Stimulated activated CD4-positive, alpha-beta T cell treated with anti-CD3 and anti-CD28 coated beads, Interleukin-2, amount 100 ng/mL, for 4 hours (primary cell): ENCODE measurements around the gene PROK1.
"Not testable (repeated sequence)": the region's sequence is repeated elsewhere in the genome, so short reads cannot be mapped to it uniquely, and the experiment has no call there.

Experiments used
- DNase-seq: peaks from one replicate; pipeline ENCODE4 v3.0.0-alpha.2; 2020; ENCODE audit warnings: low read depth

The PROK1 gene, protein sequence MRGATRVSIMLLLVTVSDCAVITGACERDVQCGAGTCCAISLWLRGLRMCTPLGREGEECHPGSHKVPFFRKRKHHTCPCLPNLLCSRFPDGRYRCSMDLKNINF

DNA sequence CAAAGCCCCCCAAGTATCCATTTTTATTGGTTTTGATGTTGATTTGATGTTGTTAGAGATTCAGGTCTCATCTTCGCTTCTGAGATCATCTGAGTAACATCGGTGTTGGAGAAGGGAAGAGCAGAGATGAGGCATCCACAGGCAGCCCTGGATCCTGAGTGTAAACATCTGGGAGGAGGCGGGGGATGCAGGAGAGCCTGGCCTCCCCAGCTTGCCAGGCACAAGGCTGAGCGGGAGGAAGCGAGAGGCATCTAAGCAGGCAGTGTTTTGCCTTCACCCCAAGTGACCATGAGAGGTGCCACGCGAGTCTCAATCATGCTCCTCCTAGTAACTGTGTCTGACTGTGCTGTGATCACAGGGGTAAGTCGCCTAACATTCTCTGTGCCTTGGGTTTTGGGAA is at the start of gene PROK1:
Gene PROK1 (plus strand): TSS at position 221 of the 400 bp plus-strand sequence. CDS start 68 bp downstream, at position 289.
- DNase-seq, result no peak

DNA sequence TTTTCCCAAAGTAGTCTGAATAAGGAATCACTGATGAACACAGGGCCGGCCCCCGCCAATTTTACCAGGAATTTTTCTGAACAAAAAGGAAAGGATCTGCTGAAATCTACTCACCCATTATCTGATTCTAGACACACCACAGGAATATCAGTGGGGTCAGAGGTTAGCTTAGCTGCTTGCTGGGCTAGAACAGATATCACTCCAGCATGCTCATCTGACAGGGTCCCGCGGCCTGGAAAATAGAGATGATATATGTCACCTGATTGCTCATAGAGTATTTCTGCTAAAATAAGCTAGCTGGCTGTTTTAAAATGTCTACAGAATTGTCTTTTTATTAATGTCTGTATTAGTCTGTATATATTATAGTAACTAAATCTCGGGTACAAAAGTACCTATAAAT is 47.1 kb upstream of the PROK1 start:
- no peak for DNase-seq

DNA sequence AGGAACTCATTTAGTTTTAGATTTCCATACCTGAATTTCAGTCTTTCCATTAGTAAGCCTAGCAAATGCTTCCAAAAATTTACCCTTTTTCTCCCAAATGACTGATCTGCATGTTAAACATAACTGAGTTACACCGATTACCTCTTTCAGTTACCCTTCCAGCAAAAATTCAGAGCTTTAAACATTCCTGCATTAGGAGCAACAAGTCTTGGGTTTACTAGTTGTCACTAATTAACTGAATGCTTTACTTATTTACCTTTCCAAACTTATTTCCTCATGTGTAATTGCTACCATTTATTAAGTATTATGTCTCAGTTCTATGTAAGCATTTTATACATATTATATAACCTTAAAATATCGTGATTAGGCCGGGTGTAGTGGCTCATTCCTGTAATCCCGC is 46.5 kb upstream of the PROK1 start:
- DNase-seq, result no peak

DNA sequence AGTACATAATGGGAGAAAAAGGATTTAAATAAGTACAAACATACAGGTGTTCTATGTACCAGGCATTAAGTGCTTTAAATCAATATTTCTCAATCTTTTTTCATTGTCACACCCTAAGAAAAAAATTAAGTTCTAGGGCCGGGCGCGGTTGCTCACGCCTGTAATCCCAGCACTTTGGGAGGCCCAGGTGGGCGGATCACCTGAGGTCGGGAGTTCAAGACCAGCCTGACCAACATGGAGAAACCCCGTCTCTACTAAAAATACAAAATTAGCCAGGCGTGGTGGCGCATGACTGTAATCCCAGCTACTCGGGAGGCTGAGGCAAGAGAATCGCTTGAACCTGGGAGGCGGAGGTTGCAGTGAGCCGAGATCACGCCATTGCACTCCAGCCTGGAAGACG is 44.5 kb upstream of the PROK1 start:
- not testable (repeated sequence) for DNase-seq

DNA sequence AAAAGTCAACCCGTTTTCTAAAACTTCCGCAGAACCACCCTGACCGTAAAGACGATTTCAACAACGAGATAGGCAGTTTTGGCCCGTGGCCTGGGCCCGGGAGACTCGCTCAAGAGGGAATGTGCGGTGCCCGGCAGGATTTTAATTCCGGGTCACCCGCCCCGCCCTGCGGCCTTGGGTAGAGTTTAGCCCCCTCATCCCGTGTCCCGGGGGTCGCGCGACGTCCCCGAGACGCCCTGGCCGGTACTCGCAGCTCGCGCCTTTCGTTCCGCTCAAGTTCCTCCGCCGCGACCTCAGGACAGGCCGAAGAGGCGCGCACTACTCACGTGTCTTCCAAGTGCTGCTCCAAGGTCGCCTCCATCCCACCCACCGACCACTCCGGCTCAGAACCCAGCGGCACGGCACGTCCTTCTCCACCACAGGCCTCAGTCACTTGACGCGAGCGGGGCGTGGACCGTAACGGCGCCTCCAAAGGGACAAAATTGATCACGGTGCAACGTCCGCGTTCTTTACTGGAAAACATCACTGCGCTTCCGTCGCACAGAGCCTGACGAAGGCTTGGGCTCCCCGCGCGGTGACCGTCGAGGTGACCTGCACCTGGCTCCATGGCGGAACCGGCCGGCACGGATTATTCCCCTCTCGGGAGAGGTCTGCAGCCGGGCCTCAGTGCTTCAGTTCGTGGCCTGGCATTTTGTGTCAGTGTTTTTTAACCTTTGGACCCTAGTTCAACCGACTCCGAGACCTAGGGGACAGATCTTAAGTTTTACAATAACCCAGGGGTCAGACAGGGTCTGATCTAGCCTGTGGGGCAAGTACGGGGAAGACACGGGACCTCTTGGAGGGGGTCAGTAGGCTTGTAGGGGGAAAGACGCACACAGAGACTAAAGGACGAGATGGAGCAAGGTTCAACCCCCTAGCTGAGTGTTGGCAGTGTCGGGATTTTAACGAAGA is 43.4 kb upstream of the PROK1 start, which contains the start of gene LAMTOR5:
Gene LAMTOR5 (minus strand): TSS at position 435 of the 951 bp plus-strand sequence. CDS start 74 bp downstream, at position 361.
- DNase-seq, result peak; percentile 82

DNA sequence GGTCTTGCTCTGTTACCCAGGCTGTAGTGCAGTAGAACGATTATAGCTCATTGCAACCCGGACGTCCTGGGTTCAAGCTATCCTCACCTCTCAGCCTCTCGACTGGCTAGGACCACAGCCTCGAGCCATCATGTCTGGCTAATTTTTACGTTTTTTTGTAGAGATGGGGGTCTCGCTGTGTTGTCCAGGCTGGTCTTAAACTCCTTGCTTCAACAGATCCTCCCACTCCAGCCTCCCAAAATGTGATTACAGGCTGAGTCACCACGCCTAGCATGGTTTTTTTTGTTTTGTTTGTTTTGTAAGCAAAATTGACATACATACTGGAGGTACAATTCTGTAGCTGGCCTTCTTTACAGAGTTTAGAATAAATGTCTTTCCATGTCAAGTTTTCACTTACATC is 42.5 kb upstream of the PROK1 start:
- DNase-seq, result no peak

DNA sequence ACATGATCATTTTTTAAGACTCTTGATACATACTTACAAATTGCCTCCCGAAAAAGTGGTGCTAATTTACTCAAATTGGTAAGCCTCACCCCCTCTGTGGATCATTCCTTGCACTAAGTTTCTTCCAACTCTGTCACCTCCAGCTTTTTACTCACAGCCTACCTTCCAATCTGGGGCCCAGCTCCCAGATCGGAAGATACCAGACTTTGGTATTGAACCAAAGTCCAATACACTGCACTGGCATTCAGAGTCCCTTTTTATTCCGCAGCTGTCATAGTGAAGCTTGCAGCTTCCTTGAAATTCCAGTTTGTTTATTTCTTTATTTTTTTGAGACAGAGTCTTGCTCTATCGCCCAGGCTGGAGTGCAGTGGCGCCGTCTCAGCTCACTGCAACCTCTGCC is 41.6 kb upstream of the PROK1 start:
- DNase-seq, result no peak

DNA sequence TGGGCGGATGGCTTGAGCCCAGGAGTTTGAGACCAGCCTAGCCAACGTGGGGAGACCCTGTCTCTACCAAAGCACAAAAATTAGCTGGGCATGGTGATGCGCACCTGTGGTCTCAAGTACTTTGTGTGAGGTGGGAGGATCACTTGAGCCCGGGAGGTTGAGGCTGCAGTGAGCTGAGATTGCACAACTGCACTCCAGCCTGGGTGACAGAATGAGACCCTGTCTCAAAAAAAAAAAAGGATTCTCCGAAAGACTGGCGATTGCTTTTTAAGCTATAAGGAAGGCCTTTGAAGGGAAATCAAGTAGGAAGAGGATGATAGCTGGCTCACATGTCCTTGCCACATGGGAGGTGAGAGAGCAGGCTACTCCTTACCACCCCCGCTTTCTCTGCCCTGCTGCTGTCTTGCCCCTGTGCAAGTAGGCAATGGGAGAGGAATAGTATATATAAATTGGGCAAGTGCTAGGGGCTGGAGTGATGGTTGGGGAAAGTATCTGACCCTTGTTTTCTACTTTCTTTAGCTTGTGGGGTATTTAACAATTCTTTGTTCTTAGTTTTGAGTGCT is 39.7 kb upstream of the PROK1 start:
- DNase-seq, result no peak

DNA sequence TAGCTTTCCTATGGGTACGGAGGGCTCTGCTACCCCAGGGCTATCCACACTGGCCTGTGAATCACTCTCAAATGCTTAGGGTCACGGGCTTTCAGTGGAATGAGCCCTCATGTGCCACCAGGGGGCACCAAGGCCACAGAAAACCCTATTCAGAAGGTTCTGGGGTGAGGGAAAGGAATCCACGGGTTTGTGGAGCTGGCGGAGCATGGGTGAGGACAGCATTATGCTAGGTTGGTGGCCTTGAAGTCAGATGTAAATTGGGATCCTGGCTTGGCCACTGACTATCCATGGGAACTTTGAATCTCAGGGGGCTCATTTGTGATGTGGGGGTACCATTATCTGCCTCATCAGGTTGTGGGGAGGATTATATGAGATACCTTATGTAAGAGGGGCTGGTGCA is 38.4 kb upstream of the PROK1 start:
- DNase-seq, result peak; percentile 45

DNA sequence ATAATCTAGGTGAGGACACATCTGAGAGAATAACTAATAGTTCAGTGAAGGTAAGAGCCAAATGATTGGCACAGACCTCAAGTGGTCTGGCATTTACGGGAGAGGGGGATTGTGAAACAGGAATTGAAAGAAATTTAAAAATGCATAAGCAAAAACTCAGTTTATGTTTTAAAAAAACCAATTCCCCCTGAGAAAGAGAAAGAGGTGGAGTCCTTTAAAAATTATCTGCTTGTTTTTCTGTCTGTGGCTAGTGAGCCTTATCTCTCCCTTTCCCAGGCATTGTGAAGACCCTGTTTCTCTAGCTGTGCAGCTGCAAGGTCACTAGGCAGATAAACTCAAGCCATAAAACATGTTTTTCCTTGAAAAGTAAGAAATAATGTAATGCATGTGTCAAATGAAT is 37.9 kb upstream of the PROK1 start:
- DNase-seq, result not testable (repeated sequence)

DNA sequence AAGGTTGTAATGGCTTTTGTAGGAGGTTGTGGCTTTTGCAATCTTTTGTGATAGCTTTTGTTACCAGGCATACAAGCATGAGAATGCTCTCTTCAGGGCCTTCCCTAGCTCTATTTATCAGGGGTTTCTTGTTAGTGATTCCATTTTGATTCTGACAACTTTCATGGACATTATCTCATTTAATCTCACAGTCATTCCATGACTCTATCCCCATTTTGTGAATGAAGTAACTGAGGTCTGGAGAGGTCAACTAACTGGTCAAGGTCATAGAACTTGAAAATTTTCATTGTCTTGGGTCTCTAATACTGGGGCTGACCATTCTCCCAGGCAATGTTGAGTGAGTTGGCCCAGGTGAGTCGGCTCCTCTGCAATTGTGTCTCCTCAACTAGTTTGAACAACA is 32.2 kb upstream of the PROK1 start:
- no peak for DNase-seq

DNA sequence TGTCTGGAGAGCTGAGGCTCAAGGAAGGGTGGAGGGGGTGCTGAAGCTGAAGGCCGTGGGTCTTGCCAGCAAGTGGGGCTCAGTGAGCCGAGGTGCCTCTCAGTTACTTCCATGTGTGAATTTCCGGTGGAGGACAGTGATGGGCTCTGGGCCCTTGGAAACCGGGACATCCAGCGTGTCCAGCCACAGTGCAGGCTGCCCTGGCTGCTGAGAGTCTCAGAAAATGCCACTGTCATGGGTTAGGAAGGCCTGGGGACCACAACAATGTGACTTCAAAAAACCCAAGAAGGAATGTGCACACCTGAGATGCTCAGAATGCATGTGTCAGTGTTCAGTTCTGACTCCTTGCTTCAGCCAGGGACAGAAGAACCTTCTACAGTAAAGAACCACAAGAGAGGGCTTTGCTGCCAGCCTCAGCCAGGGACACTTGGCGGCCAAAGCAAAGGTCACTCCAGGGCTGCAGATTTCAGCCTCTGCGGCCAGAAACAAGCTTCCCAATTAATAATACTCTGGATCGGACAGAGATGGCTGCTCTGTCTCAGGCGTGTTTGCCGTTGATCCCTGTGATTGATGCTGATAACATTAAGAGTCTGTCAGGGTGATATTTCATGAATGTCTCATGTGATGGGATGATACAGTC is 30.8 kb upstream of the PROK1 start:
- DNase-seq, result no peak

DNA sequence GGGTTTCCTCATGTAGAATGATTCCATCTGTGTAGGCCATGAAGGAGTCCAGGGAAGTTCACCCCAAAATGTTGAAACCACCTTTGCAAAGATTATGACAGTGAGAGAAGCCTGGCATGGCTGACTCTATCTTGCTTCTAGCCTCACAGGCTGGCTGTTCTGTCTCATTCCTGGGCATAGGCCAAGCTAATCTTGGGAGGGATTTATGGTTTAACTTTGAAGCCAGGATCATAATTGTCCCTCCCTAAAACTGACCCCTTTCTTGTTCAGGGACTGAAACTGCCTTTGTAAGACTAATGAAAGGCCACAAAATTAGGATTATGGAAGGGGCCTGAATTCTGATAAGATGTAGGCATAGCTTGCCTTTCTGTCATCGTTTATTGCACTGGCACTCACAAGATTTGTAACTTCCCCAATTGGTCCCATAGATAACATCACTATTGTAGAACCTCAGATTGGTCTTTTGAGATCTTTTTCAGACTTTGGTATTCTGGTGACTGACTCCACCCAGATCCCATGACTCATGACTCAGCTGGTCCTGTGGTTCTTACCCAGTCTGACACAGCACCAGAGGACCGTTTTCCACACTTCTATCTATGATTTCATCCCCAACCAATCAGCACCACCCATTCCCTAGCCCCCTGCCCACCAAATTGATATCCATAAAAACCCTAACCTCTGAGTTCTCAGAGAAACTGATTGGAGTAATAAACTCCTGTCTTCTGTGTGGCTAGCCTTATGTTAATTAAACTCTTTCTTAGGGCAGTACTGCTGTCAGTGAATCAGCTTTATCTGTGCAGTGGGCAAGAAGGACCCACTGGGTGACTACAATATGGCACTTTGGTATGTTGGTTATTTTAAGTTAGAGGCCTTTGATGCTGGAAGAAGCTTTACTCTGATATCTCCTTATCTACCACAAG is 29.8 kb upstream of the PROK1 start:
- no peak for DNase-seq

DNA sequence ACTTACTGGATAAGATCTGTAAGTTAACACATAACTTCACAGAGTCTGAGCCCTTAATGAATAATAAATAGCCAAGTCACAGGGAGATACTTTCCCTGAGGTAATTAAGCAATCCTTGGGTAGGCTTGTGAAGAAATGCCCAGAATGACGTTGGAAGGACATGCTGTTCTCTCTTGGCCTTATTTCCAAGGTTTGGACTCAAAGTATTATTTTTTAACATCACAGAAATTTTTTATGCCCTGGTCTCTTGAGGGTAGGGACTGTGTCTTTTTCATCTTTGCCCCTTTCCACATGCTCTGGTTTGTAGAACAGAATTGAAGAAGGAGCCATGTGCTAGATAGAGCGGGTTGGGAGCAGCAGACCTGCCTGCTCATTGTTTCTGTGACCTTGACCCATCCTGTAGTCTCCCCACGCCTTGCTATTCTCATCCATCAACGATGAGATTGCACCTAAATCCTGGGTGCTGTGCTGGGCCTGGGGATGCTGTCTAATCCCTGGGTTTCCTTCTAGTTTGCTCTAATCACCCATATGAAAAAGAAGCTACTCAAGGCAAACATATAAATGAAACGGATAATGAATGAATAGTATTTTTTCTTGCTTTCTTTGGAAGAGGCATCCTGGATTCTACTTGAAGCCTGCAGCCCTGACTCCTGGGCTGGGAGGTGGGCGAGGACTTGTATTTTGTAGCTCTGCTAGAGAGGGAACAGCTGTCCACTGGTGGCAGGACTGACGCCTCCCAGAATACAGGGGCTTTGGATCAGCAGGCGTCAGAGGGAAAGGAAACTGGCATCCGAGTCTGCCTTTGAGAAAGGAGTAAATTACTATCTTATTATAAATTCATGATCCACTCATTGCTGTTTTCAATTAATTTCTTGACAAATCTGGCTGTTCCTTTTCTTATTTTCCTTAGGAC is 26.0 kb upstream of the PROK1 start:
- no peak for DNase-seq

DNA sequence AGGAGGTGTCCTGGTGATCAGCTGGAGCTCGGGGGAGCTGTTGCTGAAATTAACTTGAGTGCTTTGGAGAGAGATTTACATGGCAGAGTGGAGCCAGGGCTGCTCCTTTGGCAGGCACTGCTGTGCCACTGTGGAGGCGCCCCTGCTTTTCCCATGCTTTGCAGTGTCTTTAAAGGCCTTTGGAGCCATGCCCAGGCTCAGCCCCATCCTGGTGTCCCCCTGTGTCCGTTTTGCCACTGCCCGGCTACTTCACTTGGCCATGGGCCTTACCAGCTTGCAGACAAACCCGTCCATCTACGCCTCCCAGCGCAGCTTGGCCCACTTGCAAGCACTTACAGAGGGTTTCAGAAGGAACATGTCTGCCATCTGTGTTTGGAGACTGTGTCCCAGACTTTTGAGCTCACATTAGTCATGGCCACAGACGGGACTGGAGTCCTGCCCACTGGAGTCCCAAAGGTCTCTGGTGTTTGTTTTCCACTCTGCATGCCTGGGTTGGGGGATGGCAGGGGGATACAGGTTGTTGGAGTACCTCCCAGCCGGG is 25.3 kb upstream of the PROK1 start:
- no peak for DNase-seq

DNA sequence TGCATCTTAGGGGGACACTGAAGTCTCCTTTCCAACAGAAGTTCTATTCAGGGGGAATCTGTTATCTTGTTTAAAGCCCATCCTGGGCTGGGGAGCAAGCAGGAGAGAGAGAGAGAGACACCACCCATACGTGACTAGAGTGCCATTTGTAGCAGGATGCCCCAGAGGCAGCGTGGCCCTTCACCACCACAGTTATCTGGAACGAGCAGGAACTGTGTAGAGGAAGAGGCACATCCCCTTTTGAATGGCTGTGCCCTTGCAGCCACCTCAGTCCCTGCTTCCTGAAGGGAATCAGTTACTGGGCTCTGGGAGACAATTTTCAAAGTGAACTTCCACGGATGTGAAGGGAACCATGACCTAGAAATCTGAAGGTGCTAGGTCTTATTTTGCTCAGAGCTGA is 24.1 kb upstream of the PROK1 start:
- no peak for DNase-seq

DNA sequence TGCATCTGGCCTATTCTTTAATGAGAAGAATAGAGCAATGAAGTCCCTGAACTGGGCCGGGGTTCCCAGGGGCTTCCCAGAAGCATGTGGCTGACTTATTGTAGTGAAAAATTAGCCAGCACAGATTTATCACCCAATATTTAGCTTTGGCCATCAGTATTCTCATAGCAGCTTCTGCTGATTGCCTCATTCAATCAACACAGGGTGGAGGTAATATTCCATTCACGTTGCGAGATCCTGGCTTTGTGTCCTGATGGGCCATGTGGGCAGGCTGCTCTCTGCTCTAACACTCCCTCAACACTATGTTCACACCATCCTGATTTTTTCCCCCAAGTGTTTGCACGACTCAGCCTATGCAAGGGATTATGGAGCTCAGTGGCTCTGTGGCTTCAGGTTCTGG is 22.0 kb upstream of the PROK1 start:
- DNase-seq, result no peak

DNA sequence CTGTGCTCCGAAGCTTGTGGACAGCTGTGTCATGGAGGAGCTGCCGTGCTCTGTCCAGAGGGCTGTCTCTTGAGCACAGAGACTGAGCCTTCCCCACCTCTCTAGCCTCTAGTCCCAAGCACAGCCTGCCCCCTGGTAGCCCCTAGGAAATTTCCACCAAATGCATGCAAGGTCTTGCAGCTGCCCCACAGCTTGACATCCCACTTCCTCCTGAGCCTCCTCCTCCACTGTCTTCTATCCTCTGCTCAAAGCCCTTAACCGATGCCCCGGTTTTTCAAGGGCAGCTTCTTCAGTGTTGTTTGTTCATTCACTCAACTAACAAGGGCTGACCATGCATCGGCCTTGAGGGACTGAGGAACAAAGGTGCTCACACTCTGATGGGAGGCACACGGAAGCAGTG is 20.6 kb upstream of the PROK1 start:
- DNase-seq, result no peak

DNA sequence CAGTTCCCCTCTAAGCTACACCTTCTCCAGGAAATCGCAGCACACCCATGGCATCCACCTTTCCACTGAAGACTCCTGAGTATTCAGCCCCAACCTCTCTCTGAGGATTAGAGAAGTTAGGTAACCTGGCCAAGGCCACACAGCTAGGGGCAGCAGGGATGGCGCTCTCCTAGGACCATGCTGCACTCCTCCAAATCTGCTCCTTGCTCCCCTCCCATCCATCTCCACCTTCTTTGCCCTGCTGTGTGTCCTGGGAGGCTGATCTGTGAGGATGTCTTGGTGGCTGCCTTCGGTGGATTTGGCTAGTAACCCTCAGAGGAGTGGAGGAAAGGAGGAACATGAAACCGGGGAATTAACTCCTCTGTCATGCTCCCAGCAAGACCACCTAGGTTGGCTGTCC is 20.0 kb upstream of the PROK1 start:
- DNase-seq, result no peak

DNA sequence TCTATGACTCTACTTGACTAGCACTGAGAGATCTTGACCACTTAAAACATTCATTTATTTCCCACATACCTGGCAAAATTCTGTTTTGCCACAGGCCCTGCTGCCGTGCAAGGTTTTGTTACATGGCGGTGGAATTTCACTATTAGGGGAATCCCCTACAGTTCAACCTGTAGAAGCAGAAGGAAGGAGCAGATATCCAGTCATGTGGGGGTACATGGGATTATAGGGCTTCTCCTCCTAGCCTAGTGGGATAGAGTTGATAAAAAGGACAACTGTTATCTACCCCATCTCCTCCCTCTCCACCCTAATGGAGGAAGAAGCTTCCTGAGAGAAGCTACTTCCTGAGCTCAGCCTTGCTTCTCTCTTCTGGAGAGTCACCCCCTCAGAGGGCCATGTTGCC is 17.7 kb upstream of the PROK1 start:
- DNase-seq, result no peak
